ENCODE results near the gene FHL2.

The FHL2 gene

GRCh38 chr2:105421053-105421452, 22.2 kb upstream of the FHL2 start:
- no peak for DNase-seq

- no peak for DNase-seq
These were observed 19.7 kb upstream of the FHL2 start for GRCh38 chr2:105418522-105418921.

- no peak for DNase-seq
These were observed 19.1 kb upstream of the FHL2 start for GRCh38 chr2:105417857-105418436.

GRCh38 chr2:105416156-105416555, 17.3 kb upstream of the FHL2 start:
- no peak for DNase-seq

GRCh38 chr2:105415007-105415406, 16.2 kb upstream of the FHL2 start:
- DNase-seq, result no peak

- DNase-seq, result no peak
These were observed 14.4 kb upstream of the FHL2 start for GRCh38 chr2:105413206-105413605.

GRCh38 chr2:105412584-105412983, 13.7 kb upstream of the FHL2 start:
- DNase-seq, result no peak

GRCh38 chr2:105411720-105412407, 13.0 kb upstream of the FHL2 start:
- no peak for DNase-seq

GRCh38 chr2:105410554-105410953, 11.7 kb upstream of the FHL2 start:
- no peak for DNase-seq

GRCh38 chr2:105409717-105410116, 10.9 kb upstream of the FHL2 start:
- DNase-seq, result peak in 10 of 14 donors; percentile 9 to 73 (median 36)

GRCh38 chr2:105407946-105408743, 9.3 kb upstream of the FHL2 start:
- DNase-seq, result no peak

- DNase-seq, result no peak
These were observed 7.4 kb upstream of the FHL2 start for GRCh38 chr2:105406221-105406620.

- no peak for DNase-seq
These were observed 6.4 kb upstream of the FHL2 start for GRCh38 chr2:105405291-105405690.

GRCh38 chr2:105404736-105405135, 5.9 kb upstream of the FHL2 start:
- no peak for DNase-seq

GRCh38 chr2:105403783-105404698, 5.2 kb upstream of the FHL2 start:
- no peak for DNase-seq

GRCh38 chr2:105403241-105403782, 4.5 kb upstream of the FHL2 start:
- DNase-seq, result no peak

- no peak for DNase-seq
These were observed 4.0 kb upstream of the FHL2 start for GRCh38 chr2:105402809-105403208.

GRCh38 chr2:105401867-105402266, 3.0 kb upstream of the FHL2 start:
- no peak for DNase-seq

- no peak for DNase-seq
These were observed 1.3 kb upstream of the FHL2 start for GRCh38 chr2:105400138-105400540.

- no peak for DNase-seq
These were observed 483 bp upstream of the FHL2 start for GRCh38 chr2:105399207-105399861.

GRCh38 chr2:105397953-105398335, 907 bp downstream of the FHL2 start:
- no peak for DNase-seq
